ENCODE data around the gene CTIF.
A peak's percentile ranks its signal among the peaks of the same experiment; 100 is the strongest.

Gene CTIF

GRCh38 chr18:48665654-48666053, 126.8 kb downstream of the CTIF start:
- Histone ChIP-seq H3K79me1 (ENCODE audit: low read depth, low read length) (peaks cover 4% of the 10 kb centered on the region), H2BK5ac (ENCODE audit: low read length) (no peak overlapping the region), H3K4me2 (ENCODE audit: insufficient read depth, low read length, poor library complexity, severe bottlenecking) (no peak overlapping the region), H4K91ac (ENCODE audit: low read depth, low read length, poor library complexity) (no peak overlapping the region), H3K27ac (replicated peaks; ENCODE audit: low read length) (no peak overlapping the region), H2AFZ (ENCODE audit: low read length) (no peak overlapping the region), H3K9me3 (replicated peaks in 1 of 2; ENCODE audit: control insufficient read depth in 2 of 2, insufficient read depth in 1 of 2, low read depth in 1 of 2, low read length in 2 of 2) (peaks cover 11 to 15% of the 10 kb centered on the region in 2 donors), H2BK15ac (ENCODE audit: low read length) (no peak overlapping the region), H3K4ac (ENCODE audit: low read length) (no peak overlapping the region), H3K18ac (ENCODE audit: low read length) (no peak overlapping the region), H2BK120ac (ENCODE audit: low read depth, low read length) (no peak overlapping the region), H2BK12ac (ENCODE audit: low read length) (no peak overlapping the region), H2AK5ac (ENCODE audit: low read depth, low read length) (no peak overlapping the region), H4K8ac (ENCODE audit: low read depth, low read length) (no peak overlapping the region), H3K4me3 (ENCODE audit: low read length in 2 of 2) (no peak overlapping the region), H3K23ac (ENCODE audit: low read depth, low read length, poor library complexity) (no peak overlapping the region), H3K14ac (ENCODE audit: low read length) (no peak overlapping the region), H3K36me3 (replicated peaks in 1 of 2; ENCODE audit: control insufficient read depth in 2 of 2, insufficient read depth in 2 of 2, low read length in 2 of 2) (peaks cover 0 to 9% of the 10 kb centered on the region in 2 donors), H3K9ac (ENCODE audit: low read depth, low read length, poor library complexity) (no peak overlapping the region), H3K27me3 (ENCODE audit: control insufficient read depth in 3 of 3, insufficient read depth in 3 of 3, low read depth in 1 of 3, low read length in 3 of 3) (peaks cover 0 to 2% (median 0%) of the 10 kb centered on the region in 3 experiments), H3K4me1 (ENCODE audit: control insufficient read depth in 2 of 2, insufficient read depth in 1 of 2, low read depth in 1 of 2, low read length in 2 of 2) (peaks cover 4 to 7% of the 10 kb centered on the region in 2 donors)
- no peak for DNase-seq (ENCODE audit: low spot score)

GRCh38 chr18:48666613-48667012, 127.8 kb downstream of the CTIF start:
- no peak overlapping the region for H4K91ac ChIP-seq (ENCODE audit: low read depth, low read length, poor library complexity)
- peak overlapping the region; percentile 82 for H3K14ac ChIP-seq (ENCODE audit: low read length)
- no peak overlapping the region for H3K18ac ChIP-seq (ENCODE audit: low read length)
- H4K8ac ChIP-seq (ENCODE audit: low read depth, low read length): no peak overlapping the region
- no peak overlapping the region for H3K27ac ChIP-seq (replicated peaks; ENCODE audit: low read length)
- peak overlapping the region in 1 of 2 donors; percentile 37 for H3K4me3 ChIP-seq (ENCODE audit: low read length in 2 of 2)
- H3K79me1 ChIP-seq (ENCODE audit: low read depth, low read length): peaks cover 4% of the 10 kb centered on the region
- no peak overlapping the region for H3K4me2 ChIP-seq (ENCODE audit: insufficient read depth, low read length, poor library complexity, severe bottlenecking)
- no peak overlapping the region for H3K23ac ChIP-seq (ENCODE audit: low read depth, low read length, poor library complexity)
- H2BK12ac ChIP-seq (ENCODE audit: low read length): peak overlapping the region; percentile 27
- peak overlapping the region; percentile 9 for H2BK120ac ChIP-seq (ENCODE audit: low read depth, low read length)
- H2BK5ac ChIP-seq (ENCODE audit: low read length): no peak overlapping the region
- no peak overlapping the region for H2BK15ac ChIP-seq (ENCODE audit: low read length)
- peaks cover 4 to 7% of the 10 kb centered on the region in 2 donors for H3K4me1 ChIP-seq (ENCODE audit: control insufficient read depth in 2 of 2, insufficient read depth in 1 of 2, low read depth in 1 of 2, low read length in 2 of 2)
- no peak overlapping the region for H2AK5ac ChIP-seq (ENCODE audit: low read depth, low read length)
- H3K9me3 ChIP-seq (replicated peaks in 1 of 2; ENCODE audit: control insufficient read depth in 2 of 2, insufficient read depth in 1 of 2, low read depth in 1 of 2, low read length in 2 of 2): peaks cover 19 to 25% of the 10 kb centered on the region in 2 donors
- no peak overlapping the region for H2AFZ ChIP-seq (ENCODE audit: low read length)
- peaks cover 0 to 2% (median 0%) of the 10 kb centered on the region in 3 experiments for H3K27me3 ChIP-seq (ENCODE audit: control insufficient read depth in 3 of 3, insufficient read depth in 3 of 3, low read depth in 1 of 3, low read length in 3 of 3)
- DNase-seq (ENCODE audit: low spot score): no peak
- no peak overlapping the region for H3K9ac ChIP-seq (ENCODE audit: low read depth, low read length, poor library complexity)
- H3K36me3 ChIP-seq (replicated peaks in 1 of 2; ENCODE audit: control insufficient read depth in 2 of 2, insufficient read depth in 2 of 2, low read length in 2 of 2): peaks cover 0 to 15% of the 10 kb centered on the region in 2 donors
- H3K4ac ChIP-seq (ENCODE audit: low read length): no peak overlapping the region
- no CpG with 5 or more reads among the region's 4 CpGs for WGBS, 2 donors (ENCODE audit: extremely low coverage in 2 of 2, insufficient read length in 2 of 2, insufficient replicate concordance in 1 of 2)

DNA sequence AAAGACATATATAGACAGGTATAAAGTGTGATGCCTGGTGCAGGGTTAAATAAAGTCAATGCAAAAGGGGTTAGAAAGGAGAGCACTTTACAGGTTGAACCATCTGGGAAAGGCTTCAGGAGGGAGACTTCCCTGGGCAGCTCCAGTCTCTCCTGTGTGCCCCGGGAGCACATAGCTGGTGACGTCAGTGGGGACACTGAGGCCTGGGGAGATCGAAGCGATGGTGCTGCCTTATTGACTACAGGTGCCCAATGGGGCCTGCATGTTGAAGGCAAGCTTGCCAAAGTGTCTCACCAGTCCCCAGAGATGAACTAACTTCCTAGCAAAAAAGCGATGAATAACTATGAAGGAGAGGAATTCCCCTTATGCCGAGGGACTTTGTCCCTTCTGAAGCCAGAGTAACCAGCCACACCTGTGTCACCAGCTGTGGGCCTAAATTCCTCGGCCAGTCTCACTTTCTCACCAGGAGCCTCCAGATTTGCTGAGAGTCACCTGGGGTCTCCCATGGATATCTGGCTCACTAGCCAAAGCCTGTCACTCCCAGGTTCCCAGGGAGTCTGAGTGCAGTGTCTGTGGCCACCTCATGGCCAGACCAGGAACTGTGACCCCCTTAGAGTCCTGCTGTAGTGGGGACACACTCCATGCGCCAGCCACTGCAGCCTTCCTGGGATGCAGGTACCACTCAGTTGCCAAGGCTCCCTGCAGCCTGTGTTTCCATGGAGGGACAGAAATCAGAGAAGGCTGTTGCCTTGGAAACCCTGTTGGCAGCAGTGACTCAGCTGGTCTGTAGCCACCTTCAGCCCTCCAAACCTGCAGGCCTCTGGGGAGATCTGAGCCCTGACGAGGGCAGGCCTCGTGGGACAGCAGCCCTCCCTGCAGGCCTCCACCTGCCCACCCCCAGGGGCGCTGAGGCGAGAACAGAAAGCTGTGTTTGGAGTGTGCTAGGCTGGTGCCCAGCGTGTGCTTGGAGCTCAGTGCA, 128.7 kb downstream of the CTIF start:
- H3K9ac ChIP-seq (ENCODE audit: low read depth, low read length, poor library complexity): no peak overlapping the region
- peaks cover 2 to 4% of the 10 kb centered on the region in 2 donors for H3K4me1 ChIP-seq (ENCODE audit: control insufficient read depth in 2 of 2, insufficient read depth in 1 of 2, low read depth in 1 of 2, low read length in 2 of 2)
- no peak overlapping the region for H3K23ac ChIP-seq (ENCODE audit: low read depth, low read length, poor library complexity)
- WGBS, 2 donors (ENCODE audit: extremely low coverage in 2 of 2, insufficient read length in 2 of 2, insufficient replicate concordance in 1 of 2): no CpG with 5 or more reads among the region's 13 CpGs
- no peak overlapping the region for H3K4me2 ChIP-seq (ENCODE audit: insufficient read depth, low read length, poor library complexity, severe bottlenecking)
- H2BK12ac ChIP-seq (ENCODE audit: low read length): no peak overlapping the region
- peaks cover 0 to 15% of the 10 kb centered on the region in 2 donors for H3K36me3 ChIP-seq (replicated peaks in 1 of 2; ENCODE audit: control insufficient read depth in 2 of 2, insufficient read depth in 2 of 2, low read length in 2 of 2)
- no peak overlapping the region for H3K4me3 ChIP-seq (ENCODE audit: low read length in 2 of 2)
- H3K14ac ChIP-seq (ENCODE audit: low read length): no peak overlapping the region
- no peak overlapping the region for H2BK120ac ChIP-seq (ENCODE audit: low read depth, low read length)
- H3K79me1 ChIP-seq (ENCODE audit: low read depth, low read length): peaks cover 4% of the 10 kb centered on the region
- H3K4ac ChIP-seq (ENCODE audit: low read length): no peak overlapping the region
- H2BK15ac ChIP-seq (ENCODE audit: low read length): no peak overlapping the region
- H3K27me3 ChIP-seq (ENCODE audit: control insufficient read depth in 3 of 3, insufficient read depth in 3 of 3, low read depth in 1 of 3, low read length in 3 of 3): peaks cover 0 to 2% (median 0%) of the 10 kb centered on the region in 3 experiments
- H3K9me3 ChIP-seq (replicated peaks in 1 of 2; ENCODE audit: control insufficient read depth in 2 of 2, insufficient read depth in 1 of 2, low read depth in 1 of 2, low read length in 2 of 2): peaks cover 19 to 26% of the 10 kb centered on the region in 2 donors
- no peak overlapping the region for H3K18ac ChIP-seq (ENCODE audit: low read length)
- H4K91ac ChIP-seq (ENCODE audit: low read depth, low read length, poor library complexity): no peak overlapping the region
- H4K8ac ChIP-seq (ENCODE audit: low read depth, low read length): no peak overlapping the region
- H2AFZ ChIP-seq (ENCODE audit: low read length): no peak overlapping the region
- H2BK5ac ChIP-seq (ENCODE audit: low read length): no peak overlapping the region
- H2AK5ac ChIP-seq (ENCODE audit: low read depth, low read length): no peak overlapping the region
- no peak overlapping the region for H3K27ac ChIP-seq (replicated peaks; ENCODE audit: low read length)
- DNase-seq (ENCODE audit: low spot score): no peak

DNA sequence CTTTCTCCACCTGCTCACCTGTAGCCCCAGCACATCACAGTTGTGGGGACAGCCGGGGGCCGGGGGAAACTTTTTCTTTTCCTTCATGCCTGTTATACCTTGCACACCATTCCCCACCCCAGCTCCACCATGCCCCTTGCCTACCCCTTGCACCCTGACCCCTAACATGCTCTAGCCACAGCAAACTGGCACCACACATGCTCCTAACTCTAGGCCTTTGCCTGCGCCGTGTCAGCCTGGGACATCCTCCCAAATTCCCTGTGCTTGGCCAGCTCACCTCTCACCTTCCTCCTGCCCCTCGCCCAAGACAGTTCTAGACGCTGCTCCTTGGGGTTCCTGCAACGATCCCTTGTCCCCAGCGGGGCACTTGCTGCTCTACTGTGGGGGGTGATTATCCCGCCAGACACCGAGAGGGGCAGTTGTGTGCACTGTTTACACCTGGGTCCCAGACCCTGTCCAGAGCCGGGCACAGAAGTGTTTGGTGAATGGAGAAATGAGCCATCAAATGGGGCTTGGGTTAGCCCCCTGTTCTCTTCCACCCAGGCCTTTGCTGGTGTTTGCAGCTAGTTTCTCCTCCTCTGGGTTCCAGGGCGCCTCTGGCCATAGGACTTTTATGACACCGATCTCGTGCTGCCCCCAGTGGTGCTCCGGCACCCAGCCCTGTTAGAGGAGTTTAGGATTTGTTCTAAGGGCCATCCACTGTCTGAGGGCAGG, 129.8 kb downstream of the CTIF start:
- no peak overlapping the region for H3K27ac ChIP-seq (replicated peaks; ENCODE audit: low read length)
- no CpG with 5 or more reads among the region's 15 CpGs for WGBS, 2 donors (ENCODE audit: extremely low coverage in 2 of 2, insufficient read length in 2 of 2, insufficient replicate concordance in 1 of 2)
- no peak overlapping the region for H2BK120ac ChIP-seq (ENCODE audit: low read depth, low read length)
- H3K27me3 ChIP-seq (ENCODE audit: control insufficient read depth in 3 of 3, insufficient read depth in 3 of 3, low read depth in 1 of 3, low read length in 3 of 3): peaks cover 0 to 2% (median 0%) of the 10 kb centered on the region in 3 experiments
- H3K4me1 ChIP-seq (ENCODE audit: control insufficient read depth in 2 of 2, insufficient read depth in 1 of 2, low read depth in 1 of 2, low read length in 2 of 2): peaks cover 2 to 4% of the 10 kb centered on the region in 2 donors
- H2AFZ ChIP-seq (ENCODE audit: low read length): no peak overlapping the region
- peaks cover 19 to 26% of the 10 kb centered on the region in 2 donors for H3K9me3 ChIP-seq (replicated peaks in 1 of 2; ENCODE audit: control insufficient read depth in 2 of 2, insufficient read depth in 1 of 2, low read depth in 1 of 2, low read length in 2 of 2)
- no peak overlapping the region for H3K4me2 ChIP-seq (ENCODE audit: insufficient read depth, low read length, poor library complexity, severe bottlenecking)
- no peak overlapping the region for H3K23ac ChIP-seq (ENCODE audit: low read depth, low read length, poor library complexity)
- H3K4ac ChIP-seq (ENCODE audit: low read length): no peak overlapping the region
- no peak overlapping the region for H3K14ac ChIP-seq (ENCODE audit: low read length)
- peaks cover 4% of the 10 kb centered on the region for H3K79me1 ChIP-seq (ENCODE audit: low read depth, low read length)
- H2BK12ac ChIP-seq (ENCODE audit: low read length): no peak overlapping the region
- H2BK15ac ChIP-seq (ENCODE audit: low read length): no peak overlapping the region
- no peak overlapping the region for H3K18ac ChIP-seq (ENCODE audit: low read length)
- no peak overlapping the region for H2AK5ac ChIP-seq (ENCODE audit: low read depth, low read length)
- no peak overlapping the region for H4K8ac ChIP-seq (ENCODE audit: low read depth, low read length)
- H4K91ac ChIP-seq (ENCODE audit: low read depth, low read length, poor library complexity): no peak overlapping the region
- no peak overlapping the region for H2BK5ac ChIP-seq (ENCODE audit: low read length)
- no peak overlapping the region for H3K4me3 ChIP-seq (ENCODE audit: low read length in 2 of 2)
- H3K9ac ChIP-seq (ENCODE audit: low read depth, low read length, poor library complexity): no peak overlapping the region
- H3K36me3 ChIP-seq (replicated peaks in 1 of 2; ENCODE audit: control insufficient read depth in 2 of 2, insufficient read depth in 2 of 2, low read length in 2 of 2): peaks cover 0 to 15% of the 10 kb centered on the region in 2 donors
- DNase-seq (ENCODE audit: low spot score): no peak
